GM12878 (cell line): ENCODE results near the gene ADAM19. TPM values are rescaled to one million over a fixed set of nuclear protein-coding genes. Genes with fewer than 3 reads are reported as not detected.

Experiments
- ATF2 ChIP-seq: IDR thresholded peaks from 2 replicates; pipeline ENCODE4 v1.6.1; 2012; ENCODE audit warnings: low read length, inconsistent platforms
- BCLAF1 ChIP-seq: fragments of 450-650 bp; IDR thresholded peaks from 2 replicates; pipeline ENCODE4 v1.6.1; 2017; ENCODE audit warnings: antibody characterized with exemption, mild to moderate bottlenecking, moderate library complexity
- CBFB ChIP-seq: IDR thresholded peaks from 2 replicates; pipeline ENCODE4 v1.6.1; 2016; ENCODE audit warnings: antibody characterized with exemption, low read depth
- HDAC6 ChIP-seq: fragments of 200-600 bp; sonication (generic); IDR thresholded peaks from one replicate; pipeline ENCODE4 v1.8.0; 2017; ENCODE audit warnings: antibody characterized with exemption; ENCODE audit not compliant: unreplicated experiment
- HSF1 ChIP-seq: fragments of 150-350 bp; IDR thresholded peaks from 2 replicates; pipeline ENCODE4 v1.6.1; 2014; ENCODE audit warnings: mild to moderate bottlenecking, low read depth, low read length
- MTA3 ChIP-seq: IDR thresholded peaks from 2 replicates; pipeline ENCODE4 v1.6.1; 2012; ENCODE audit warnings: low read length, inconsistent platforms, borderline replicate concordance
- MYC ChIP-seq: IDR thresholded peaks from 2 replicates; pipeline ENCODE4 v1.6.1; 2011; ENCODE audit warnings: mild to moderate bottlenecking, low read length, moderate library complexity, inconsistent platforms; ENCODE audit not compliant: insufficient read depth, insufficient replicate concordance, insufficient read length, severe bottlenecking
- PAX5 ChIP-seq: IDR thresholded peaks from 2 replicates; pipeline ENCODE4 v1.6.1; 2011; ENCODE audit warnings: low read depth, low read length, borderline replicate concordance
- PKNOX1 ChIP-seq: fragments of 450-650 bp; IDR thresholded peaks from 2 replicates; pipeline ENCODE4 v1.6.1; 2016; ENCODE audit warnings: mild to moderate bottlenecking
- PML ChIP-seq: IDR thresholded peaks from 2 replicates; pipeline ENCODE4 v1.6.1; 2012; ENCODE audit warnings: low read length, inconsistent platforms
- PRDM15 ChIP-seq: fragments of 450-650 bp; formaldehyde crosslinking; IDR thresholded peaks from 2 replicates; pipeline ENCODE4 v1.4.0; 2020; ENCODE audit warnings: mild to moderate bottlenecking, moderate library complexity
- RELA ChIP-seq: fragments of 450-650 bp; IDR thresholded peaks from 2 replicates; pipeline ENCODE4 v1.8.0; 2014; ENCODE audit warnings: borderline replicate concordance; ENCODE audit not compliant: partially characterized antibody
- STAT1 ChIP-seq: fragments of 450-650 bp; conservative IDR thresholded peaks from 2 replicates; pipeline ENCODE4 v1.6.1; 2014; ENCODE audit warnings: antibody characterized with exemption, mild to moderate bottlenecking
- ZBTB4 ChIP-seq: fragments of 450-650 bp; formaldehyde crosslinking; IDR thresholded peaks from 2 replicates; pipeline ENCODE4 v1.4.0; 2022; ENCODE audit warnings: mild to moderate bottlenecking, moderate library complexity
- ZNF384 ChIP-seq: IDR thresholded peaks from 2 replicates; pipeline ENCODE4 v1.6.1; 2012; ENCODE audit warnings: low read depth, mild to moderate bottlenecking, low read length, improper control_type of control experiment, borderline replicate concordance
- ZNF622 ChIP-seq: fragments of 450-650 bp; IDR thresholded peaks from 2 replicates; pipeline ENCODE4 v1.6.1; 2017; ENCODE audit warnings: mild to moderate bottlenecking, inconsistent platforms
- polyA plus RNA-seq, 11 experiments: library from polyadenylated mRNA; depleted of rRNA in 4 of 11; unstranded in 6 of 11; stranded (reverse) in 5 of 11; fragments of >200 nt; fragmentation: Nextera tagmentation in 4 of 11; fragmentation: Illumina TruSeq in 1 of 11; extraction: Ambion mirVana in 4 of 11; extraction: Trizol in 1 of 11; gene quantifications; 1 replicate in 1 of 11; 2 replicates in 10 of 11; pipeline versions ENCODE4 v1.2.1 to v1.2.3, GENCODE V29; 2011 to 2016; ENCODE audit warnings: inconsistent platforms in 2 of 11, missing spikeins in 2 of 11, low read depth in 1 of 11
- total RNA-seq, 4 experiments: library from RNA; depleted of rRNA in 3 of 4; stranded (reverse); fragments of >200 nt in 3 of 4; fragmentation: Illumina TruSeq in 1 of 4; extraction: Trizol in 1 of 4; gene quantifications; 2 replicates each; pipeline versions ENCODE4 v1.2.1 to v1.2.3, GENCODE V29; 2013 to 2021

ADAM19 gene
- total and polyA plus RNA-seq, 10 of the 15 experiments (the other 5 are each of a cell fraction or from before 2014, with no cell fraction given), result 16.0 to 92.8 (median 44.7) TPM

GRCh38 chr5:157502143-157502647 lies 73.4 kb downstream of the ADAM19 start (continued):
- TF ChIP-seq MYC, result no peak
- TF ChIP-seq CBFB, result peak; percentile 81
- peak; percentile 89 for TF ChIP-seq MTA3
- no peak for TF ChIP-seq RELA
- TF ChIP-seq PML, result peak; percentile 82; the same call in 1 of the 2 replicates
- TF ChIP-seq ATF2, result peak; percentile 83
- no peak for TF ChIP-seq BCLAF1
- no peak for TF ChIP-seq STAT1
- TF ChIP-seq ZBTB4, result no peak
- TF ChIP-seq HDAC6, result no peak
- peak; percentile 11; the same call in 1 of the 2 replicates for TF ChIP-seq PKNOX1
- TF ChIP-seq ZNF622, result no peak
- peak; percentile 74; the same call in 1 of the 2 replicates for TF ChIP-seq PAX5
- no peak for TF ChIP-seq ZNF384
- TF ChIP-seq PRDM15 (CRISPR knock-in tag), result no peak
- no peak for TF ChIP-seq HSF1
